ENCODE measurements around the gene MYO16.

DNA sequence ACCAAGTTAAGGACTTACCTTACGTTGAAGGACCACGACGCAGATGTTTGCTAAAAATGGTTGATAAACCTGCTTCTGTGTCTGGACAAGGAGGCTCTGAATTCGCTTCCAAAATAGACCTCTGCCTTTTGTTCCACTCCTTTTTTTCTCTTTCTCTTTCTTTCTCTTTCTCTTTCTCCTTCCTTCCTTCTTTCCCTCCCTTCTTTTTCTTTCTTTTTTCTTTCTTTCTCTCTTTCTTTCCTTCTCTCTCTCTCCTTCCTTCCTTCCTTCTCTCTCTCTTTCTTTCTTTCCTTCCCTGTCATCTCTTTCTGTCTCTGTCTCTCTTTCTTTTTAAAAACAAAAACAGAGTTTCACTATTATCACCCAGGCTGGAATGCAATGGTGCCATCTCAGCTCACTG lies 290.7 kb downstream of the MYO16 start:
- TF ChIP-seq POLR2A (IDR thresholded peaks at IDR 0.05; ENCODE audit: low read depth, low read length), result no peak
- TF ChIP-seq POLR2AphosphoS5 (IDR thresholded peaks at IDR 0.05; ENCODE audit: low read depth, low read length), result no peak
- no peak for TF ChIP-seq TAF1 (IDR thresholded peaks at IDR 0.05; ENCODE audit: low read depth, low read length)
- no peak for TF ChIP-seq SPI1 (IDR thresholded peaks at IDR 0.05; ENCODE audit: low read depth, low read length)
- no peak for TF ChIP-seq PAX5 (IDR thresholded peaks at IDR 0.05; ENCODE audit: insufficient read depth, low read length, severe bottlenecking)
- no peak for TF ChIP-seq POU2F2 (IDR thresholded peaks at IDR 0.05; ENCODE audit: low read depth, low read length)

Data from GM12891 (cell line).